HFFc6 (cell line): ENCODE data around the gene CFAP157. TPM values are rescaled to one million over a fixed set of nuclear protein-coding genes. Genes with fewer than 3 reads are reported as not detected.

Source experiments
- DNase-seq: peaks from one replicate; pipeline ENCODE4 v3.0.0-alpha.2; 2018
- H3K27ac Mint-ChIP-seq: 2 replicates; pipeline ENCODE4 v1.8.0; 2020; ENCODE audit warnings: mild to moderate bottlenecking, mixed read lengths
- H3K27me3 Mint-ChIP-seq: 2 replicates; pipeline ENCODE4 v1.8.0; 2021; ENCODE audit warnings: mild to moderate bottlenecking, moderate library complexity, mixed read lengths; ENCODE audit not compliant: insufficient read depth
- H3K36me3 Mint-ChIP-seq: 2 replicates; pipeline ENCODE4 v1.8.0; 2021; ENCODE audit warnings: low read depth, mixed read lengths
- H3K4me1 Mint-ChIP-seq: 2 replicates; pipeline ENCODE4 v1.8.0; 2020; ENCODE audit warnings: low read depth, mixed read lengths
- H3K4me3 Mint-ChIP-seq: 2 replicates; pipeline ENCODE4 v1.8.0; 2020; ENCODE audit warnings: mild to moderate bottlenecking, moderate library complexity, mixed read lengths
- H3K9me3 Mint-ChIP-seq: 2 replicates; pipeline ENCODE4 v1.8.0; 2020; ENCODE audit warnings: mild to moderate bottlenecking, mixed read lengths
- CTCF ChIP-seq: fragments of 200-600 bp; sonication (generic); IDR thresholded peaks from 2 replicates; pipeline ENCODE4 v1.5.0; 2021; ENCODE audit warnings: antibody characterized with exemption, mild to moderate bottlenecking
- total RNA-seq, 6 experiments: library from RNA; stranded (reverse); fragmentation: NEBNext Ultra II Directional; extraction: Animal tissue kit (Norgen Biotek cat#: 25700); gene quantifications; 2 replicates in 1 of 6; 3 replicates in 5 of 6; pipeline ENCODE4 v1.2.3, GENCODE V29; 2021

CFAP157 gene
- total RNA-seq, 6 experiments from 2014 or later = 0.07 to 0.08 TPM; not detected in 4

- DNase-seq = peak; percentile 44
- no peak for TF ChIP-seq CTCF
- Mint-ChIP-seq H3K27ac (peak overlapping the region; percentile 74; the same call in 1 of the 2 replicates), H3K4me1 (peaks cover 35% of the 10 kb centered on the region), H3K4me3 (peak overlapping the region; percentile 65; the same call in 1 of the 2 replicates), H3K36me3 (no peaks in the 10 kb centered on the region), H3K27me3 (no peaks in the 10 kb centered on the region; the same call in none of the 2 replicates), H3K9me3 (no peaks in the 10 kb centered on the region)
Measured at GRCh38 chr9:127698985-127699670, 7.7 kb upstream of the CFAP157 start.

GRCh38 chr9:127700140-127700539, 6.6 kb upstream of the CFAP157 start:
- H3K27me3 Mint-ChIP-seq = peaks cover 3% of the 10 kb centered on the region
- H3K4me1 Mint-ChIP-seq = peaks cover 29% of the 10 kb centered on the region
- H3K4me3 Mint-ChIP-seq = no peak overlapping the region; the same call in 1 of the 2 replicates
- H3K27ac Mint-ChIP-seq = no peak overlapping the region
- no peaks in the 10 kb centered on the region for H3K9me3 Mint-ChIP-seq
- H3K36me3 Mint-ChIP-seq = no peaks in the 10 kb centered on the region
- TF ChIP-seq CTCF = no peak
- DNase-seq = no peak

- no peak overlapping the region for H3K27ac Mint-ChIP-seq
- peaks cover 23% of the 10 kb centered on the region for H3K4me1 Mint-ChIP-seq
- no peak for DNase-seq
- H3K4me3 Mint-ChIP-seq = no peak overlapping the region
- H3K27me3 Mint-ChIP-seq = peaks cover 3% of the 10 kb centered on the region
- H3K36me3 Mint-ChIP-seq = no peaks in the 10 kb centered on the region
- no peaks in the 10 kb centered on the region for H3K9me3 Mint-ChIP-seq
- no peak for TF ChIP-seq CTCF
Measured at GRCh38 chr9:127700594-127701255, 6.1 kb upstream of the CFAP157 start.

- no peak for DNase-seq
- H3K4me3 Mint-ChIP-seq = no peak overlapping the region
Measured at GRCh38 chr9:127703289-127703946, 3.4 kb upstream of the CFAP157 start.

More at GRCh38 chr9:127703289-127703946, 3.4 kb upstream of the CFAP157 start:
- H3K9me3 Mint-ChIP-seq = peaks cover under 1% of the 10 kb centered on the region; the same call in 1 of the 2 replicates
- H3K4me1 Mint-ChIP-seq = peaks cover 13% of the 10 kb centered on the region
- TF ChIP-seq CTCF = no peak
- H3K36me3 Mint-ChIP-seq = peaks cover under 1% of the 10 kb centered on the region; the same call in 1 of the 2 replicates
- H3K27me3 Mint-ChIP-seq = peaks cover 3% of the 10 kb centered on the region
- H3K27ac Mint-ChIP-seq = no peak overlapping the region
